Measurements from ENCODE around the gene GINS1.

GINS1 gene

GRCh38 chr20:25453035-25453810 is 45.8 kb downstream of the GINS1 start:
- H3K4me3 ChIP-seq (ENCODE audit: control insufficient read depth, low read depth, low read length) = no peak overlapping the region
- peak; percentile 21 for DNase-seq (ENCODE audit: low read depth)
- TF ChIP-seq, protein P1, sequence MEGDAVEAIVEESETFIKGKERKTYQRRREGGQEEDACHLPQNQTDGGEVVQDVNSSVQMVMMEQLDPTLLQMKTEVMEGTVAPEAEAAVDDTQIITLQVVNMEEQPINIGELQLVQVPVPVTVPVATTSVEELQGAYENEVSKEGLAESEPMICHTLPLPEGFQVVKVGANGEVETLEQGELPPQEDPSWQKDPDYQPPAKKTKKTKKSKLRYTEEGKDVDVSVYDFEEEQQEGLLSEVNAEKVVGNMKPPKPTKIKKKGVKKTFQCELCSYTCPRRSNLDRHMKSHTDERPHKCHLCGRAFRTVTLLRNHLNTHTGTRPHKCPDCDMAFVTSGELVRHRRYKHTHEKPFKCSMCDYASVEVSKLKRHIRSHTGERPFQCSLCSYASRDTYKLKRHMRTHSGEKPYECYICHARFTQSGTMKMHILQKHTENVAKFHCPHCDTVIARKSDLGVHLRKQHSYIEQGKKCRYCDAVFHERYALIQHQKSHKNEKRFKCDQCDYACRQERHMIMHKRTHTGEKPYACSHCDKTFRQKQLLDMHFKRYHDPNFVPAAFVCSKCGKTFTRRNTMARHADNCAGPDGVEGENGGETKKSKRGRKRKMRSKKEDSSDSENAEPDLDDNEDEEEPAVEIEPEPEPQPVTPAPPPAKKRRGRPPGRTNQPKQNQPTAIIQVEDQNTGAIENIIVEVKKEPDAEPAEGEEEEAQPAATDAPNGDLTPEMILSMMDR (conservative IDR thresholded peaks at IDR 0.05; ENCODE audit: control insufficient read depth, insufficient read depth, low read depth, low read length) = no peak

- DNase-seq (ENCODE audit: low read depth) = no peak
- TF ChIP-seq, protein P1 (conservative IDR thresholded peaks at IDR 0.05; ENCODE audit: control insufficient read depth, insufficient read depth, low read depth, low read length) = no peak
- H3K4me3 ChIP-seq (ENCODE audit: control insufficient read depth, low read depth, low read length) = no peak overlapping the region
Observed at GRCh38 chr20:25454153-25454900, 46.9 kb downstream of the GINS1 start.

GRCh38 chr20:25457886-25458680 is 50.6 kb downstream of the GINS1 start:
- TF ChIP-seq, protein P1 (conservative IDR thresholded peaks at IDR 0.05; ENCODE audit: control insufficient read depth, insufficient read depth, low read depth, low read length) = no peak
- H3K4me3 ChIP-seq (ENCODE audit: control insufficient read depth, low read depth, low read length) = no peak overlapping the region
- DNase-seq (ENCODE audit: low read depth) = no peak

DNA sequence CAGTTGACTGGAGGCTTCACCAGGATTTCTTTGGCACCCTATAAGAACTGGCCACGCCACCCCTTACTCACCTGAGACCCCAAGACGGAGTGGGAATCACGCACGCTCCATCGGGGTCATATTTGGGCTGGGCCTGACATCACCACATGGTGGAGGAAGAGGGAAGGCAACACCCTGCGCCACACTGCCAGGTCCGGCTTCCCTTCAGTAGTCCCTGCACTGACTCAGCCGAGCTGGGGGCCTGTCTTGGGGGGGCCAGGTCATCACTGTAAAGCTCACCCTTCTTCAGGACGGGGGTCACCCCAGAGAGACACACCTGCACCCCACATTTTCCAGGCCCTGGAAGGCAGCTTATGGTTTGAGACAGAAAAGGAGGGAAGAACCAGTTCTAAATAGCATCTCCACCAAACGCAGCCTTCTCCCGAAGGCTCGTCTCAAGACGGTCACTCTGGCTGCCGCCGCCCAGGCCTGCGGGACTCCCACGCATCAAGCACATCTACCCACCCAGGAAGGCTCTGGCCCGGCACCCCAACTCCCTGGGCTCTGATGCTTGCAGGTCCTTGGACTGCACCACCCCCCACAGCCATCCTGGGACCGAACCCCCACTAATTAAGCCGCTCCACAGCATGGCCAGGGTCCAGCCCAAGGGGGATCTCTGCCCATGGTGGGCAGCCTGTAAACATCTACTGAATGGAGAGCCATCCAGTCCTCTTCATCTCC is 51.8 kb downstream of the GINS1 start:
- TF ChIP-seq, protein P1 (conservative IDR thresholded peaks at IDR 0.05; ENCODE audit: control insufficient read depth, insufficient read depth, low read depth, low read length) = no peak
- no peak for DNase-seq (ENCODE audit: low read depth)
- H3K4me3 ChIP-seq (ENCODE audit: control insufficient read depth, low read depth, low read length) = no peak overlapping the region

- H3K4me3 ChIP-seq (ENCODE audit: control insufficient read depth, low read depth, low read length) = no peak overlapping the region
- TF ChIP-seq, protein P1 (conservative IDR thresholded peaks at IDR 0.05; ENCODE audit: control insufficient read depth, insufficient read depth, low read depth, low read length) = no peak
- no peak for DNase-seq (ENCODE audit: low read depth)
Observed at GRCh38 chr20:25459916-25460535, 52.6 kb downstream of the GINS1 start.

Measured in fibroblast of mammary gland (primary cell).